ENCODE data around the gene MYO5B. TPM values are rescaled to one million over a fixed set of nuclear protein-coding genes. Genes with fewer than 3 reads are reported as not detected.
"Not testable (repeated sequence)": the region's sequence is repeated elsewhere in the genome, so short reads cannot be mapped to it uniquely, and the experiment has no call there.

Gene MYO5B
- total RNA-seq, 4 donors from 2014 or later, result 32.0 to 63.3 (median 46.8) TPM

DNA sequence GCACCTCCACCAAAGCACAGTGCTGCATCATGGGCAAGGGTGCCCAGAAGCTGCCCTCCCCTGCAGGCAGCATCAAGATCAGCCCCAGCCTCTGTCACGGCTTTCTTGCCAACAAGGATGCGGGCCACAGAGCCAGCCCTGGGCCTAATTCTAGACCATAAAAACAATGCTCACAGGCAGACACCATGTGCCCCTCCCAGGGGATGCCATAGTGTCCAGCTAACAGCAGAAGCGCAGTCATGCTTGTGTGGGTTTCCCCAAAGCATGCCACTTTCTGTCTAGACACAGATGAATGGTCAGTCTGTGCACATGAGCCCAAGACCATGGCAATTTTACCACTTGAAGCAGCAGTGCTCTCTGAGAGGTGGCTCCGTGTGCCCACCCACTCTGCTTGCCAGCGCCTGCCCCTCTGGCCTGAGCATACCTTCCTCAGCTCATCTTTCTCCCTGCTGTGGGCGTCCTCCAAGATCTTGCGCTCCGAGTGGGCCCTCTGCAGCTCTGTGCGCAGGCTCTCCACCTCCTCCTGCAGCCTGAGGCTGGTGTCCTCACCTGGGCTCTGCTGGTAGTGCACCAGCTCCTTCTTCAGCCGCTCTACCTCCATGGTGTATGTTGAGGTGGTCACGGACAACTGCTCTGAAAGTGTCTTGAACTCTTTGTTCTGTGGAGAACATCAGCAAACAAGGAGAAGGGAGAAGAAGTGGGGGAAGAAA is 300.3 kb downstream of the MYO5B start:
- no peak for DNase-seq
- intact Hi-C loops (cut with DNase I), result no loop called here
- H3K27ac ChIP-seq, result no peak overlapping the region

DNA sequence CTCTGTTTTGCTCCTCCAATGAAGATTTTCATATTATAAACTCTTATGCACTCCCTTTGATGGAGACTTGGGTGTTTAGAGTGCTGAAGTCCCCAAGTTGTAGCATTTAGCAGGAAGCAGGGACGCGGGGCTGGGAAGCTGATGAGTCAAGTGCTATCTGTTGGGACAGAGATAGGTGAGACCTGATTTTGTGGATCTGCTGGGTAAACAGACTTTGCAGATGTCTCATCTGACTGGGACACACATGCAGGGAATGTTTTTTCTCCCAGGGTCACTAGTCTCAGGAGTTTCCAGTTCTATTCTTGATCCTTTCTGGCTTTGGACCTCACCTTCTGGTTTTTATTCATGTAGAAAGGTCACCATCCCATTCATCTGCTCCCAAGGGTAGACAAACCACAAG is 301.9 kb downstream of the MYO5B start:
- no peak for DNase-seq
- Histone ChIP-seq H3K4me3 (no peak overlapping the region), H3K27ac (no peak overlapping the region), H3K9me3 (no peaks in the 10 kb centered on the region), H3K36me3 (peaks cover 0 to 27% (median 0%) of the 10 kb centered on the region in 3 donors), H3K27me3 (no peaks in the 10 kb centered on the region), H3K4me1 (no peaks in the 10 kb centered on the region)
- intact Hi-C loops (cut with DNase I), result no loop called here
- 84 to 89% methylated on average over 2 of the region's 2 CpGs for WGBS, 2 donors
- no peak for TF ChIP-seq POLR2A (IDR thresholded peaks at IDR 0.05)
- TF ChIP-seq, protein P1, sequence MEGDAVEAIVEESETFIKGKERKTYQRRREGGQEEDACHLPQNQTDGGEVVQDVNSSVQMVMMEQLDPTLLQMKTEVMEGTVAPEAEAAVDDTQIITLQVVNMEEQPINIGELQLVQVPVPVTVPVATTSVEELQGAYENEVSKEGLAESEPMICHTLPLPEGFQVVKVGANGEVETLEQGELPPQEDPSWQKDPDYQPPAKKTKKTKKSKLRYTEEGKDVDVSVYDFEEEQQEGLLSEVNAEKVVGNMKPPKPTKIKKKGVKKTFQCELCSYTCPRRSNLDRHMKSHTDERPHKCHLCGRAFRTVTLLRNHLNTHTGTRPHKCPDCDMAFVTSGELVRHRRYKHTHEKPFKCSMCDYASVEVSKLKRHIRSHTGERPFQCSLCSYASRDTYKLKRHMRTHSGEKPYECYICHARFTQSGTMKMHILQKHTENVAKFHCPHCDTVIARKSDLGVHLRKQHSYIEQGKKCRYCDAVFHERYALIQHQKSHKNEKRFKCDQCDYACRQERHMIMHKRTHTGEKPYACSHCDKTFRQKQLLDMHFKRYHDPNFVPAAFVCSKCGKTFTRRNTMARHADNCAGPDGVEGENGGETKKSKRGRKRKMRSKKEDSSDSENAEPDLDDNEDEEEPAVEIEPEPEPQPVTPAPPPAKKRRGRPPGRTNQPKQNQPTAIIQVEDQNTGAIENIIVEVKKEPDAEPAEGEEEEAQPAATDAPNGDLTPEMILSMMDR (IDR thresholded peaks at IDR 0.05), result no peak

More for the DNA sequence above, 300.3 kb downstream of the MYO5B start:
- WGBS, 2 donors, result 96% methylated on average over 5 of the region's 11 CpGs; no CpG with 5 or more reads in 1 of the 2 donors
- TF ChIP-seq, protein P1 (IDR thresholded peaks at IDR 0.05), result no peak
- H3K4me1 ChIP-seq, result no peaks in the 10 kb centered on the region
- no peak overlapping the region for H3K4me3 ChIP-seq
- no peaks in the 10 kb centered on the region for H3K9me3 ChIP-seq
- H3K27me3 ChIP-seq, result no peaks in the 10 kb centered on the region
- H3K36me3 ChIP-seq, result peaks cover 0 to 27% (median 0%) of the 10 kb centered on the region in 3 donors

DNA sequence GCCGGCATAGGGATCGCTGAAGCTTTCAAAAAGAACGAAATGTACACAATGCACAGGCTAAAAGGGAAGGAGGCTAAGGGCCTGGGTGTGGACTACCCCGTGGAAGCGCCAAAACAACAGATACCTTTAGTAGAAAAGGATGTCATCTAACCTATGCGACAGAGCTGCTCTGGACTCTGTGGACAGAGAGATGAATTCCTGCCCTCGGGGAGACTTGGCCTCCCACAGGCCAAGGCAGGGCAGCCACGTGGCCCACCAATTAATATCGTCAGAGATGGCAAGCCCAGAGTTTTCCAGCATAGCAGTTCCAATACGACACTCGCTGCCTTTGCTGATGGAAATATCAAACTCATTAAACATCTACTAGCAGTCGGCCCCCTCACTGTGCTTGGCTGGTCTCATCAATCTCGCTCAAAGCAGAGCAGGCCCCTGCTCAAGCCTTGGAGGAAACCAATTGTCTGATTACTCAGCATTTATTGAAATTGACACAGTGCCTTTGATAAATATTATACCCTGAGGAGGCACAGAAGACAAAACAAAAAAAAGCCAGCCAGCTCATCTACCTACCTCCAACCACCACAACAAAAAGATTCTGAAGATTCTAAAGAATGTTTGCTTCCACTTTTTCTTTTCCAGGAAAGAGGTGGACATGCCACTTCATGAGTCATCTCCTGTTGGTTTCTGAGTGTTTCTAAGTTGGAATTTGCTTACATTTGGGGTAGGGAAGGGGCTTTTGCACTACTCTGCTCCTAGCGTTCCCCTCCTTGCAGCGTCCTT is 302.6 kb downstream of the MYO5B start:
- DNase-seq, result no peak
- no peaks in the 10 kb centered on the region for H3K9me3 ChIP-seq
- TF ChIP-seq, protein P1 (IDR thresholded peaks at IDR 0.05), result no peak
- TF ChIP-seq POLR2A (IDR thresholded peaks at IDR 0.05), result no peak
- H3K4me3 ChIP-seq, result no peak overlapping the region
- no peaks in the 10 kb centered on the region for H3K4me1 ChIP-seq
- H3K27ac ChIP-seq, result no peak overlapping the region
- H3K27me3 ChIP-seq, result no peaks in the 10 kb centered on the region
- WGBS, 2 donors, result 60 to 78% methylated on average over 15 of the region's 15 CpGs
- intact Hi-C loops (cut with DNase I), result no loop called here
- peaks cover 0 to 27% (median 0%) of the 10 kb centered on the region in 3 donors for H3K36me3 ChIP-seq

DNA sequence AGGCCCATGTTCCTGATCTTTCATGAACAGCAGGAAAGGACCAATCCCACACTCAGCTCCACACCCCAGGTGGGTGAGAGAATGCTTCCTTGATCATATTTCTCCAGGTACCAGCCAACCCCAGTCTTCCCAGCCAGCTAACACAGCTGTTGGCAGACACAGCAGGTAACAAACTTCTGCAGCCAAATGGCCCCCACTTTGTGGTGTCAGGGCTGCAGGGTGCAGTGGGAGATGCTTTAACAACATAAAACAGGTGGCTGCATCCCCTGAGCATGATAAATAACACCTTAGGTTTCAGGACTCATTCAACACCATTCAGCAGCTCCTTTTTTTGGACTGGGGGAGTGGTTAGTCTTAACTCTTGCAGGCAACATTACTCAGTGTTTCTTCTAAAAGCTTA is 304.9 kb downstream of the MYO5B start:
- Histone ChIP-seq H3K36me3 (peaks cover 0 to 19% (median 0%) of the 10 kb centered on the region in 3 donors), H3K4me1 (peaks cover 0 to 7% (median 0%) of the 10 kb centered on the region in 3 donors), H3K9me3 (no peaks in the 10 kb centered on the region), H3K27me3 (no peaks in the 10 kb centered on the region), H3K27ac (no peak overlapping the region), H3K4me3 (no peak overlapping the region)
- no peak for TF ChIP-seq POLR2A (IDR thresholded peaks at IDR 0.05)
- TF ChIP-seq, protein P1 (IDR thresholded peaks at IDR 0.05), result no peak
- no peak for DNase-seq
- intact Hi-C loops (cut with DNase I), result no loop called here

DNA sequence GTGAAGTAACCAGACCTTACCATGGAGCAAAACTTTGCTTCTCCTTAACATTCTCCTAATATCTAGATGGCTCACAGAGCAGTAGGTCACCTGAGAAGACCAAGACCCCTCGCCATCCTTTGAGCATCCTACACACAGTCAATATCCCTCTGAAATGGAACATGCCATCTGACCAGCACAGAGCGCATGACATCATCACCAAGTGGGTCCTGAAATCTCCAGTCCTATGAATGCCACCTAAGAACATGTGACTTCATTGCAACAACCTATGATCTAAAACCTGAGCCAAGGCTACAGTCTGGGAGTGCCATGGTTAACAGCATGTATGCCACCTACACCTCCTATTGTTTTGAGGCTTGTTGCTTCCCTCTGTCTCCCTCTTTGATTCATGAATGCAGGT is 305.4 kb downstream of the MYO5B start:
- DNase-seq; H3K9me3 ChIP-seq; H3K27me3 ChIP-seq; H3K27ac ChIP-seq; intact Hi-C loops (cut with DNase I); H3K4me3 ChIP-seq: not testable (repeated sequence)
- Histone ChIP-seq H3K4me1 (peaks cover 0 to 11% (median 0%) of the 10 kb centered on the region in 3 donors), H3K36me3 (peaks cover 0 to 14% (median 0%) of the 10 kb centered on the region in 3 donors)
- WGBS, 2 donors, result 25 to 54% methylated on average over 2 of the region's 2 CpGs

Data from esophagus squamous epithelium (tissue), 5 donors.